CD14-positive monocyte (primary cell): ENCODE results near the gene NR4A1. TPM values are rescaled to one million over a fixed set of nuclear protein-coding genes. Genes with fewer than 3 reads are reported as not detected.

Experiments used
- DNase-seq, 3 donors: peaks; one replicate each; pipeline ENCODE4 v3.0.0-alpha.2; 2011 to 2022
- H2AFZ ChIP-seq: 2 replicates; pipeline ENCODE4 v1.6.0; 2012; ENCODE audit warnings: mild to moderate bottlenecking, low read depth, low read length, inconsistent platforms; ENCODE audit not compliant: insufficient read depth, poor library complexity, severe bottlenecking
- H3K27ac ChIP-seq, 2 donors: 1 replicate in 1 of 2; 2 replicates in 1 of 2; pipeline ENCODE4 v1.5.1; 2012 to 2013; ENCODE audit warnings: low read length in 2 of 2, control low read depth in 1 of 2, inconsistent platforms in 1 of 2, low read depth in 1 of 2, mild to moderate bottlenecking in 1 of 2
- H3K27me3 ChIP-seq, 2 donors: one replicate each; pipeline versions ENCODE4 v1.6.0 to v1.6.1; 2011 to 2013; ENCODE audit warnings: low read length in 2 of 2; ENCODE audit not compliant: control insufficient read depth in 2 of 2, insufficient read depth in 2 of 2
- H3K36me3 ChIP-seq, 2 donors: replicated peaks in 1 of 2; 1 replicate in 1 of 2; 2 replicates in 1 of 2; pipeline versions ENCODE4 v1.5.1 to v1.6.1; 2012 to 2013; ENCODE audit warnings: low read length in 2 of 2, control low read depth in 1 of 2, inconsistent platforms in 1 of 2, mild to moderate bottlenecking in 1 of 2; ENCODE audit not compliant: insufficient read depth in 2 of 2, control insufficient read depth in 1 of 2
- H3K4me1 ChIP-seq, 2 donors: 1 replicate in 1 of 2; 2 replicates in 1 of 2; pipeline versions ENCODE4 v1.5.1 to v1.6.1; 2012 to 2013; ENCODE audit warnings: low read length in 2 of 2, control low read depth in 1 of 2, inconsistent platforms in 1 of 2, mild to moderate bottlenecking in 1 of 2, moderate library complexity in 1 of 2; ENCODE audit not compliant: insufficient read depth in 2 of 2, control insufficient read depth in 1 of 2
- H3K4me2 ChIP-seq: replicated peaks from 2 replicates; pipeline ENCODE3; 2012; ENCODE audit warnings: low read length, moderate library complexity, mild to moderate bottlenecking; ENCODE audit not compliant: poor library complexity, severe bottlenecking; ENCODE audit errors: extremely low read depth
- H3K4me3 ChIP-seq, 3 experiments: fragments of 200-600 bp in 1 of 3; sonication (generic) in 1 of 3; replicated peaks in 1 of 3; 1 replicate in 2 of 3; 2 replicates in 1 of 3; pipeline ENCODE4 v1.5.1; 2011 to 2013; ENCODE audit warnings: low read length in 3 of 3, mild to moderate bottlenecking in 3 of 3, control low read depth in 2 of 3, low read depth in 2 of 3, inconsistent platforms in 1 of 3, moderate library complexity in 1 of 3
- H3K79me2 ChIP-seq: 2 replicates; pipeline ENCODE4 v1.6.0; 2012; ENCODE audit warnings: mild to moderate bottlenecking, control low read depth, inconsistent platforms, low read length, moderate library complexity; ENCODE audit not compliant: insufficient read depth
- H3K9ac ChIP-seq: 2 replicates; pipeline ENCODE4 v1.6.0; 2017; ENCODE audit warnings: low read length, mild to moderate bottlenecking; ENCODE audit not compliant: insufficient read depth, poor library complexity, severe bottlenecking
- H3K9me3 ChIP-seq, 2 donors: replicated peaks in 1 of 2; 1 replicate in 1 of 2; 2 replicates in 1 of 2; pipeline versions ENCODE4 v1.5.1 to v1.6.1; 2012 to 2013; ENCODE audit warnings: low read length in 2 of 2, control low read depth in 1 of 2; ENCODE audit not compliant: control insufficient read depth in 1 of 2, insufficient read depth in 1 of 2
- H4K20me1 ChIP-seq: 2 replicates; pipeline ENCODE4 v1.6.0; 2012; ENCODE audit warnings: mild to moderate bottlenecking, low read length, control low read depth, moderate library complexity; ENCODE audit not compliant: insufficient read depth
- H3K27ac Mint-ChIP-seq, 7 donors: one replicate each; pipeline ENCODE4 v1.8.0; 2020; ENCODE audit warnings: mild to moderate bottlenecking in 7 of 7, mixed read lengths in 7 of 7, moderate library complexity in 6 of 7, inconsistent platforms in 2 of 7
- H3K27me3 Mint-ChIP-seq, 3 donors: one replicate each; pipeline ENCODE4 v1.8.0; 2021 to 2022; ENCODE audit warnings: low read depth in 3 of 3, mild to moderate bottlenecking in 3 of 3, mixed read lengths in 3 of 3, moderate library complexity in 3 of 3, inconsistent platforms in 1 of 3
- H3K36me3 Mint-ChIP-seq, 2 donors: one replicate each; pipeline ENCODE4 v1.8.0; 2020; ENCODE audit warnings: mixed read lengths in 2 of 2, inconsistent platforms in 1 of 2, mild to moderate bottlenecking in 1 of 2
- H3K4me1 Mint-ChIP-seq: one replicate; pipeline ENCODE4 v1.8.0; 2020; ENCODE audit warnings: mild to moderate bottlenecking, mixed read lengths
- H3K4me3 Mint-ChIP-seq, 2 donors: one replicate each; pipeline ENCODE4 v1.8.0; 2020; ENCODE audit warnings: mild to moderate bottlenecking in 2 of 2, mixed read lengths in 2 of 2, moderate library complexity in 1 of 2
- H3K9me3 Mint-ChIP-seq, 7 donors: one replicate each; pipeline ENCODE4 v1.8.0; 2020 to 2022; ENCODE audit warnings: mixed read lengths in 7 of 7, mild to moderate bottlenecking in 6 of 7, moderate library complexity in 6 of 7, inconsistent platforms in 2 of 7
- WGBS: methylation state at CpG from one replicate; pipeline ENCODE4 v1.1.5; 2013; ENCODE audit warnings: missing lambda C conversion rate; ENCODE audit not compliant: insufficient coverage; 5-methylcytosine and 5-hydroxymethylcytosine counted together
- intact Hi-C, 2 donors: fragments of 100-400 bp; cut with micrococcal nuclease; formaldehyde crosslinking; loops; one replicate each; pipeline versions ENCODE4 v1.15.0 to v1.15.1; 2023
- polyA plus RNA-seq, 3 donors: library from polyadenylated mRNA; depleted of rRNA in 1 of 3; unstranded in 2 of 3; stranded (reverse) in 1 of 3; fragments of 300-500 nt in 2 of 3; fragments of >200 nt in 1 of 3; fragmentation: Illumina TruSeq in 2 of 3; gene quantifications; 1 replicate in 2 of 3; 2 replicates in 1 of 3; pipeline ENCODE4 v1.2.3, GENCODE V29; 2012 to 2021
- TF ChIP-seq, protein P1 (sequence below): fragments of 200-600 bp; IDR thresholded peaks from one replicate; pipeline ENCODE4 v1.8.0; 2022; ENCODE audit warnings: antibody characterized with exemption, mild to moderate bottlenecking

NR4A1 gene
- polyA plus RNA-seq, 3 donors: 10.1 to 1,297 (median 41.4) TPM

DNA sequence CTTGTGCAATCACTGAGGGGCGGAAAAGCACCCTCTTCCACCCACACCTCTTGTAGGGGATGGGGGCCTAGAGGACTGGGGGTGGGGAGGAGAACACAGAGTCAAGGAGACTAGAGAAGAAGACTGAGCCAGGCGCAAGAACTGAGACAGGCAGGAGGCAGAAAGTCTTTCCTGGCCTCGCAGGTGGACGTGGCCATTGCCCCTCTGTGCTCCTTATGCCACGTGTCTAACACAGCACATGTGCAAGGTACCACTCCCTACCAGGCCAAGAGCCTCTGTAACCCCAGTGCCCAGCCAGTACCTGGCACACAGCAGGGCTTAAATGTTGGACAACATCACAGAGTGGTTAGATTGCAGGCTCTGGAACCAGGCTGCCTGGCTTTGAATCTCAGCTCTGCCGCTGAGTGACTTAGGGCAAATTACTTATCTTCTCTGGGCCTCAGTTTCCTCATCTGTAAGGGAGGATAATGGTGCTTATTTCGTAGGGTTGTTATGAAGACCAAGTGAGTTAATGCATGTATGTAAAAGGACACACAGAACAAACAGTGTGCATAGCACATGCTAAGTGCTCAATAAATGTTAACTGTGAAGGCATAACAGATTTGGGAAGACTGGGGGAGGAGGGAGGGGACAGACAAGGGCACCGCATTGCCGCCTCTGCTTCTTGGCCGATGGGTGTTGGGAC, 45.9 kb upstream of the NR4A1 start:
- DNase-seq: no peak
- H4K20me1 ChIP-seq: peaks cover 35% of the 10 kb centered on the region
- peaks cover 56% of the 10 kb centered on the region for H3K4me1 Mint-ChIP-seq
- TF ChIP-seq, protein P1, sequence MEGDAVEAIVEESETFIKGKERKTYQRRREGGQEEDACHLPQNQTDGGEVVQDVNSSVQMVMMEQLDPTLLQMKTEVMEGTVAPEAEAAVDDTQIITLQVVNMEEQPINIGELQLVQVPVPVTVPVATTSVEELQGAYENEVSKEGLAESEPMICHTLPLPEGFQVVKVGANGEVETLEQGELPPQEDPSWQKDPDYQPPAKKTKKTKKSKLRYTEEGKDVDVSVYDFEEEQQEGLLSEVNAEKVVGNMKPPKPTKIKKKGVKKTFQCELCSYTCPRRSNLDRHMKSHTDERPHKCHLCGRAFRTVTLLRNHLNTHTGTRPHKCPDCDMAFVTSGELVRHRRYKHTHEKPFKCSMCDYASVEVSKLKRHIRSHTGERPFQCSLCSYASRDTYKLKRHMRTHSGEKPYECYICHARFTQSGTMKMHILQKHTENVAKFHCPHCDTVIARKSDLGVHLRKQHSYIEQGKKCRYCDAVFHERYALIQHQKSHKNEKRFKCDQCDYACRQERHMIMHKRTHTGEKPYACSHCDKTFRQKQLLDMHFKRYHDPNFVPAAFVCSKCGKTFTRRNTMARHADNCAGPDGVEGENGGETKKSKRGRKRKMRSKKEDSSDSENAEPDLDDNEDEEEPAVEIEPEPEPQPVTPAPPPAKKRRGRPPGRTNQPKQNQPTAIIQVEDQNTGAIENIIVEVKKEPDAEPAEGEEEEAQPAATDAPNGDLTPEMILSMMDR: no peak
- H3K36me3 ChIP-seq: peaks cover 2 to 5% of the 10 kb centered on the region in 2 donors
- no peaks in the 10 kb centered on the region for H3K9me3 ChIP-seq
- no peak overlapping the region for H2AFZ ChIP-seq
- H3K27me3 Mint-ChIP-seq: peaks cover 30 to 52% (median 44%) of the 10 kb centered on the region in 3 donors
- peak overlapping the region; percentile 86 for H3K4me2 ChIP-seq
- H3K27ac ChIP-seq: peak overlapping the region in 1 of 2 donors; percentile 3
- H3K4me1 ChIP-seq: peaks cover 33 to 50% of the 10 kb centered on the region in 2 donors
- peak overlapping the region; percentile 83 to 94 for H3K4me3 Mint-ChIP-seq
- no peak overlapping the region for H3K4me3 ChIP-seq
- no peak overlapping the region for H3K9ac ChIP-seq
- H3K79me2 ChIP-seq: no peaks in the 10 kb centered on the region
- intact Hi-C loops: no loop called here
- H3K27ac Mint-ChIP-seq: peak overlapping the region; percentile 23 to 94 (median 88)
- H3K27me3 ChIP-seq: peaks cover 9 to 32% of the 10 kb centered on the region in 2 donors
- peaks cover 26 to 33% of the 10 kb centered on the region in 2 donors for H3K36me3 Mint-ChIP-seq
- peaks cover 0 to 14% (median 8%) of the 10 kb centered on the region in 7 donors for H3K9me3 Mint-ChIP-seq
- 49% methylated on average over 5 of the region's 10 CpGs for WGBS

DNA sequence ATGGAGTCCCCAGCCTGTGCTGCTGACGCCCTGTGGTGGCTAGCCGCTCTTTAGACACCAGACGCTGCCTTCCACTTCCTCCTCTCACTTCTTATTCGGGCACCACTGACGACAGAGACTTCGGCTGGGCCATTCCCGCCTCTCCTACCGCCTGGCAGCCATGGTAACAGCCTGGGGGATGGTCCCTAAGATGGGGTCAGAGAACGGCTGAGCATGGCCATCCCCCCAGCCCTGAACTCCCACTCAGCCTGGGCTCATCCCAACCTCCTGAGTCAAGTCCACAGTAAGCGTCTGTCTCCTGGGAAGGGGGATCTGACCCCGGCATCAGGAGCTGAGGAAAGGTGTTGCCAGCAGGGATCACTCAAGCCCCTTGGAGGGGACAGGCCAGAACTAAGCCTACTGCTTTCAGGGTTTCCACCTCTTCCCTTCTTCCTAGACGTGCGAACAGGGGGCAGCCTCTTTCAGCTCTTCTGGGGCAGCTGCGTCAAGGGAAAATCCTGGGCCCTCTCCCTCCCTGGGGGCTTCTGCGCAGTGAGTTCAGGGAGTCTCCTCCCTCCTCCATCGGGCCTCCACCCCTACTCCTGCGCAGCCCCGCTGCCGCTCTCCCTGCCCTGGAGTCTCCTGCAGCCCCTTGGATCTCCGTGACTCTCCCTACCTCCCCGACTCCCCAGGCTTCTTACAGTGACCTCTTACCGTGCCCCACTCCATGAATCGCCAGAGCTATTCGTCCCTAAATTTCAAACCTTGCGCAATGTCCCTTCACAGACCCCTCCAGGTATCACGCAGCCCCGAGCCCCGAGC, 45.1 kb upstream of the NR4A1 start:
- H3K4me3 Mint-ChIP-seq: peak overlapping the region; percentile 83 to 94
- peaks cover 33 to 50% of the 10 kb centered on the region in 2 donors for H3K4me1 ChIP-seq
- peaks cover 9 to 32% of the 10 kb centered on the region in 2 donors for H3K27me3 ChIP-seq
- WGBS: 13% methylated on average over 26 of the region's 28 CpGs
- no peaks in the 10 kb centered on the region for H3K79me2 ChIP-seq
- H3K36me3 ChIP-seq: no peaks in the 10 kb centered on the region
- peak overlapping the region in 2 of 3 experiments; percentile 23 to 90 for H3K4me3 ChIP-seq
- peaks cover 26 to 33% of the 10 kb centered on the region in 2 donors for H3K36me3 Mint-ChIP-seq
- H3K9me3 ChIP-seq: no peaks in the 10 kb centered on the region
- intact Hi-C loops: no loop called here
- peaks cover 41% of the 10 kb centered on the region for H4K20me1 ChIP-seq
- TF ChIP-seq, protein P1: no peak
- peak overlapping the region; percentile 46 to 55 for H3K27ac ChIP-seq
- H3K27me3 Mint-ChIP-seq: peaks cover 30 to 50% (median 47%) of the 10 kb centered on the region in 3 donors
- peak overlapping the region; percentile 86 for H3K4me2 ChIP-seq
- peak overlapping the region; percentile 40 for H3K9ac ChIP-seq
- H3K27ac Mint-ChIP-seq: peak overlapping the region; percentile 70 to 95 (median 92)
- no peak overlapping the region for H2AFZ ChIP-seq
- H3K9me3 Mint-ChIP-seq: peaks cover 0 to 14% (median 8%) of the 10 kb centered on the region in 7 donors
- DNase-seq: peak; percentile 91 to 96 (median 94)
- peaks cover 56% of the 10 kb centered on the region for H3K4me1 Mint-ChIP-seq
